ENCODE measurements around the gene TDP1.

The TDP1 gene

GRCh38 chr14:89963288-89963978, 7.7 kb downstream of the TDP1 start:
- Histone ChIP-seq H3K27ac (ENCODE audit: low read length) (no peak overlapping the region), H3K4me3 (ENCODE audit: low read depth in 1 of 2, low read length in 2 of 2) (no peak overlapping the region), H3K9me3 (ENCODE audit: insufficient read depth, low read length, severe bottlenecking) (no peaks in the 10 kb centered on the region), H2AFZ (ENCODE audit: low read depth, low read length) (no peak overlapping the region), H3K27me3 (ENCODE audit: insufficient read depth, low read length, poor library complexity) (no peaks in the 10 kb centered on the region), H3K4me1 (ENCODE audit: insufficient read depth, low read length) (peaks cover 5% of the 10 kb centered on the region; the same call in 1 of the 2 replicates), H3K36me3 (ENCODE audit: insufficient read depth, low read length) (peaks cover 87% of the 10 kb centered on the region), H3K9ac (ENCODE audit: low read depth, low read length) (no peak overlapping the region), H3K4me2 (ENCODE audit: insufficient read depth, low read length) (no peak overlapping the region), H3K79me2 (ENCODE audit: insufficient read depth, low read length) (peaks cover 57% of the 10 kb centered on the region), H4K20me1 (ENCODE audit: insufficient read depth, low read length) (peaks cover 18% of the 10 kb centered on the region; the same call in 1 of the 2 replicates)
- TF ChIP-seq CTCF (IDR thresholded peaks at IDR 0.05; ENCODE audit: borderline replicate concordance, extremely low read depth, low read length, poor library complexity, severe bottlenecking) = no peak
- TF ChIP-seq EZH2 (IDR thresholded peaks at IDR 0.05; ENCODE audit: borderline replicate concordance, low read depth, low read length, severe bottlenecking) = no peak
- no peak for ATAC-seq (ENCODE audit: insufficient read depth, low read depth)
- no peak for DNase-seq

- Histone ChIP-seq H4K20me1 (ENCODE audit: insufficient read depth, low read length) (peaks cover 17% of the 10 kb centered on the region; the same call in 1 of the 2 replicates), H3K27me3 (ENCODE audit: insufficient read depth, low read length, poor library complexity) (no peaks in the 10 kb centered on the region), H3K27ac (ENCODE audit: low read length) (no peak overlapping the region), H3K9me3 (ENCODE audit: insufficient read depth, low read length, severe bottlenecking) (no peaks in the 10 kb centered on the region), H3K9ac (ENCODE audit: low read depth, low read length) (no peak overlapping the region), H3K4me3 (ENCODE audit: low read depth in 1 of 2, low read length in 2 of 2) (no peak overlapping the region), H3K36me3 (ENCODE audit: insufficient read depth, low read length) (peaks cover 86% of the 10 kb centered on the region), H3K4me2 (ENCODE audit: insufficient read depth, low read length) (no peak overlapping the region), H3K4me1 (ENCODE audit: insufficient read depth, low read length) (no peaks in the 10 kb centered on the region), H2AFZ (ENCODE audit: low read depth, low read length) (no peak overlapping the region), H3K79me2 (ENCODE audit: insufficient read depth, low read length) (peaks cover 33% of the 10 kb centered on the region)
- TF ChIP-seq EZH2 (IDR thresholded peaks at IDR 0.05; ENCODE audit: borderline replicate concordance, low read depth, low read length, severe bottlenecking) (no peak), CTCF (IDR thresholded peaks at IDR 0.05; ENCODE audit: borderline replicate concordance, extremely low read depth, low read length, poor library complexity, severe bottlenecking) (no peak)
- ATAC-seq (ENCODE audit: insufficient read depth, low read depth) = no peak
- DNase-seq = no peak
Measured at GRCh38 chr14:89965839-89966238, 10.1 kb downstream of the TDP1 start.

GRCh38 chr14:89973234-89973823, 17.6 kb downstream of the TDP1 start:
- Histone ChIP-seq H3K79me2 (ENCODE audit: insufficient read depth, low read length) (no peaks in the 10 kb centered on the region), H3K4me2 (ENCODE audit: insufficient read depth, low read length) (no peak overlapping the region), H2AFZ (ENCODE audit: low read depth, low read length) (no peak overlapping the region), H3K36me3 (ENCODE audit: insufficient read depth, low read length) (peaks cover 83% of the 10 kb centered on the region), H3K4me1 (ENCODE audit: insufficient read depth, low read length) (no peaks in the 10 kb centered on the region), H4K20me1 (ENCODE audit: insufficient read depth, low read length) (peaks cover 3% of the 10 kb centered on the region), H3K9me3 (ENCODE audit: insufficient read depth, low read length, severe bottlenecking) (no peaks in the 10 kb centered on the region), H3K9ac (ENCODE audit: low read depth, low read length) (no peak overlapping the region), H3K27ac (ENCODE audit: low read length) (no peak overlapping the region), H3K4me3 (ENCODE audit: low read depth in 1 of 2, low read length in 2 of 2) (no peak overlapping the region), H3K27me3 (ENCODE audit: insufficient read depth, low read length, poor library complexity) (no peaks in the 10 kb centered on the region)
- ATAC-seq (ENCODE audit: insufficient read depth, low read depth) = peak; percentile 95
- DNase-seq = peak; percentile 67
- TF ChIP-seq CTCF (IDR thresholded peaks at IDR 0.05; ENCODE audit: borderline replicate concordance, extremely low read depth, low read length, poor library complexity, severe bottlenecking) = peak; percentile 88
- TF ChIP-seq EZH2 (IDR thresholded peaks at IDR 0.05; ENCODE audit: borderline replicate concordance, low read depth, low read length, severe bottlenecking) = no peak
